ENCODE data around the gene LCP2.

DNA sequence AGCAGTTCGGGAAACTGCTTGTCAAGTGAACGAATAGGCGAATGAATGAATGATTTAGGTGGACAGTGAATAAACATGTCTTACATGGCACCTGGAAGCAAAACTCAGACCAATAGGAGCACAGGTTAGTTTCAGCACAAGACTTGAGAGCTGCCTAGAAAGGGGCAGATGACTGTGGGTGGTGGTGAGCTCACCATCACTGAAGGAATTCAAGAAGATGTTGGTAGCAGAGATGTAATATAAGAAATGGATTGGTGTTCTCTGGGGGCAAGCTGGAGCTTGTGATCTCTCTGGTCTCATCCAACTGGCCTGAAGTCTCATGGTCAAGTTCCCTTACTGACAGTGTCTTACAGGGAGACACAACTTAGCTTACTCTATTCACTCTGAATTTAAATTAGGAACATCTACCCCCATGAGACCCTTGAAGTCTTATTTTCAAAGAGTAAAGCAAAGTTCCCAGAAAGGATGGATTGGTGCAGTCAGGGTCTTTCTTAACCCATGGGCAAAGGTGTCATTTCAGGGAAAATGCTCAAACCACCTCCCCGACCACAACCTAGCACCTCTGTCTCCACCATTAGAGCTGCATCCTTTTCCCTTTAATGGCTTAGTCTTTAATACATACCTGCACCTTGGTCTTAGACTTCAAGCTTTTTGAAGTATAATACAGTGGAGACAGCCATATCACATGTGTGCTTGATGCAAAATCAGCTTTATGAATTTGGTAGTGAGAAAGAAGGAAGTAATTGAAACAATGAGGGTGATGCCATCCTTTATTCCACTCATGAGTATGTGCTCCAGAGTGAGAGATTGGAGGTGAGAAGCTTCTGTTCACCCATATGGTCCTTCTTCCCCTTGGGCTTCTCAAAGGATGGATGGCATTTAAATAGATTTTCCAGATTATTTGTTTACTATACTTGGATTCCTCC lies 5.1 kb downstream of the LCP2 start:
- TF ChIP-seq, protein P1, sequence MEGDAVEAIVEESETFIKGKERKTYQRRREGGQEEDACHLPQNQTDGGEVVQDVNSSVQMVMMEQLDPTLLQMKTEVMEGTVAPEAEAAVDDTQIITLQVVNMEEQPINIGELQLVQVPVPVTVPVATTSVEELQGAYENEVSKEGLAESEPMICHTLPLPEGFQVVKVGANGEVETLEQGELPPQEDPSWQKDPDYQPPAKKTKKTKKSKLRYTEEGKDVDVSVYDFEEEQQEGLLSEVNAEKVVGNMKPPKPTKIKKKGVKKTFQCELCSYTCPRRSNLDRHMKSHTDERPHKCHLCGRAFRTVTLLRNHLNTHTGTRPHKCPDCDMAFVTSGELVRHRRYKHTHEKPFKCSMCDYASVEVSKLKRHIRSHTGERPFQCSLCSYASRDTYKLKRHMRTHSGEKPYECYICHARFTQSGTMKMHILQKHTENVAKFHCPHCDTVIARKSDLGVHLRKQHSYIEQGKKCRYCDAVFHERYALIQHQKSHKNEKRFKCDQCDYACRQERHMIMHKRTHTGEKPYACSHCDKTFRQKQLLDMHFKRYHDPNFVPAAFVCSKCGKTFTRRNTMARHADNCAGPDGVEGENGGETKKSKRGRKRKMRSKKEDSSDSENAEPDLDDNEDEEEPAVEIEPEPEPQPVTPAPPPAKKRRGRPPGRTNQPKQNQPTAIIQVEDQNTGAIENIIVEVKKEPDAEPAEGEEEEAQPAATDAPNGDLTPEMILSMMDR (conservative IDR thresholded peaks at IDR 0.05; ENCODE audit: low read length), result no peak
- TF ChIP-seq EZH2phosphoT487 (IDR thresholded peaks at IDR 0.05; ENCODE audit: borderline replicate concordance), result no peak

Data from Loucy (cell line).